ENCODE measurements around the gene BRD1. TPM values are rescaled to one million over a fixed set of nuclear protein-coding genes. Genes with fewer than 3 reads are reported as not detected.

Gene BRD1
- total RNA-seq, 4 donors from 2014 or later = 15.6 to 25.2 (median 18.1) TPM

DNA sequence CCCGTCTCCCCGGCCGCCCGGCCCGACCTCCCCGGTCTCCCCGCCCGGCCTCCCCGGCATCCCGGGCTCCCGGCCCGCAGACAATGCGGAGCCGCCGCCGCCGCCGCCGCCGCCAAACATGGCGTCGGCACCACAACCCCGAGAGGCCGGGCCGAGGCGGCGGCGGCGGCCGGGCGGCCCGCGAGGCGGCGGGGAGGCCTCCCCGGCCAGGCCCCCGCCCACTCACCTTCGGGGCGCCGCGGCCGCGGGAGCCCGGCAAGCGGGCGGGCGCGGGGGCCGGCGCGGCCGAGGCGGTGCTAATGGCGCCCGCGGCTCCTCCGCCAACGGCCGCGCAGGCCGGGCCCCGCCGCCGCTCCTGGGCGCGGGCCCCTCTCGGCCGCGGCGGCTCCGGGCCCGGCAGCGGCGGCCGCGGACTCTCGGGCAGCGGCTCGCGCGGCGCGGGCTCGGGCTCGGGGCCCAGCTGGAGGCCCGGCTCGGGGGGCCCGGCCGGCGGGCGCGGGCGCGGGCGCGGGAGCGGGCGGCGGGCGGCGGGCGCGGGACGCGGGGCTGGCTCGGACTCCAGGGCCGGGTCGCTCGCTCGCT, 311 bp downstream of the BRD1 start:
- peak overlapping the region; percentile 62 to 70 (median 64) for H3K4me3 ChIP-seq
- intact Hi-C loops (cut with DNase I; ENCODE audit: low total_unique reads) (loop anchor here (1.0 to 5.0 kb wide), 2 partner anchors 35 to 89 kb away; no protein-coding TSS in a partner anchor), in situ Hi-C loops (cut with MboI; ENCODE audit: low sequenced_read_pairs in 4 of 4) (no loop called here)
- no peak for DNase-seq
- peaks cover 19 to 30% of the 10 kb centered on the region in 2 donors for H3K4me1 ChIP-seq
- TF ChIP-seq, protein P1, sequence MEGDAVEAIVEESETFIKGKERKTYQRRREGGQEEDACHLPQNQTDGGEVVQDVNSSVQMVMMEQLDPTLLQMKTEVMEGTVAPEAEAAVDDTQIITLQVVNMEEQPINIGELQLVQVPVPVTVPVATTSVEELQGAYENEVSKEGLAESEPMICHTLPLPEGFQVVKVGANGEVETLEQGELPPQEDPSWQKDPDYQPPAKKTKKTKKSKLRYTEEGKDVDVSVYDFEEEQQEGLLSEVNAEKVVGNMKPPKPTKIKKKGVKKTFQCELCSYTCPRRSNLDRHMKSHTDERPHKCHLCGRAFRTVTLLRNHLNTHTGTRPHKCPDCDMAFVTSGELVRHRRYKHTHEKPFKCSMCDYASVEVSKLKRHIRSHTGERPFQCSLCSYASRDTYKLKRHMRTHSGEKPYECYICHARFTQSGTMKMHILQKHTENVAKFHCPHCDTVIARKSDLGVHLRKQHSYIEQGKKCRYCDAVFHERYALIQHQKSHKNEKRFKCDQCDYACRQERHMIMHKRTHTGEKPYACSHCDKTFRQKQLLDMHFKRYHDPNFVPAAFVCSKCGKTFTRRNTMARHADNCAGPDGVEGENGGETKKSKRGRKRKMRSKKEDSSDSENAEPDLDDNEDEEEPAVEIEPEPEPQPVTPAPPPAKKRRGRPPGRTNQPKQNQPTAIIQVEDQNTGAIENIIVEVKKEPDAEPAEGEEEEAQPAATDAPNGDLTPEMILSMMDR (IDR thresholded peaks at IDR 0.05 in 4 of 5, conservative IDR thresholded peaks at IDR 0.05 in 1 of 5) = no peak
- no peak for TF ChIP-seq POLR2A (IDR thresholded peaks at IDR 0.05)
- peak; percentile 38 to 53 for ATAC-seq
- H3K27me3 ChIP-seq = no peaks in the 10 kb centered on the region
- peak overlapping the region; percentile 64 to 90 (median 70) for H3K27ac ChIP-seq
- peaks cover 3 to 18% of the 10 kb centered on the region in 2 donors for H3K36me3 ChIP-seq
- H3K9me3 ChIP-seq = no peaks in the 10 kb centered on the region

DNA sequence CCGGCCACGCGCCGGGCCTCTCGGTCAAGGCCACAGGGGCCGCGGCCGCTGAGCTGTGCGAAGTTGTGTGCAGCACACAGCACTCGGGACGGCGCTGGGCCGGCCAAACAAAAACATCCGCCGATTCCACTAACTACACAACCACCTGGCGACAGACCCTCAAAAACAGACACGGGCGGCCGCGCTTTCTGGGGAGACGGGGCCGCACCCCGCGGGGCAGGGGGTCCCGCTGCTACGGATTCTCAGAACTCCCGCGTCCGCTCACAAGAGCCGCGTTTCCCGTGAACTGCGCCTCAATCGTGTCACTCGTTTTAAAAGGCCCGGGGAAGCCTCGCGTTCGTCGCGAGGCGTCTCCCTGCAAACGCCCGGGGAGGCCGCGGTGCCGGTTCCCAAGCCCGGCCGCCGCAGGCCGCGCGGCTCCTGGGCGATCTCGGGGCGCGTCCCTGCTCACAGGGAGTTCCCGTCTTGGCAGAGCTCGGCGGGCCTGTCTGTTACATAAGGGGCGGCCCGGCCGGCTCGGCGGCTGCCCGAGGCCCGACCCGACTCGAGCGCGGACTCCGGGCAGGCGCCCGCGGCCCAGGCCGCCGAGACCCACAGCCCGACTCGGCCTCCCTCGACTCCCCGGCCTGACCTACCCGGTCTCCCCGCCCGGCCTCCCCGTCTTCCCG, 936 bp downstream of the BRD1 start:
- DNase-seq (peak in 1 of 2 donors; percentile 46), ATAC-seq (peak; percentile 46 to 63)
- TF ChIP-seq, protein P1 (IDR thresholded peaks at IDR 0.05 in 4 of 5, conservative IDR thresholded peaks at IDR 0.05 in 1 of 5) = no peak
- no peak for TF ChIP-seq POLR2A (IDR thresholded peaks at IDR 0.05)
- Histone ChIP-seq H3K9me3 (no peaks in the 10 kb centered on the region), H3K4me3 (peak overlapping the region; percentile 62 to 70 (median 64)), H3K27ac (peak overlapping the region; percentile 64 to 90 (median 70)), H3K27me3 (no peaks in the 10 kb centered on the region), H3K4me1 (peaks cover 24 to 36% of the 10 kb centered on the region in 2 donors), H3K36me3 (peaks cover 3 to 24% of the 10 kb centered on the region in 2 donors)
- in situ Hi-C loops (cut with MboI; ENCODE audit: low sequenced_read_pairs in 4 of 4) = no loop called here
- intact Hi-C loops (cut with DNase I; ENCODE audit: low total_unique reads) = loop anchor here (1.0 to 5.0 kb wide), 2 partner anchors 34 to 90 kb away; no protein-coding TSS in a partner anchor

DNA sequence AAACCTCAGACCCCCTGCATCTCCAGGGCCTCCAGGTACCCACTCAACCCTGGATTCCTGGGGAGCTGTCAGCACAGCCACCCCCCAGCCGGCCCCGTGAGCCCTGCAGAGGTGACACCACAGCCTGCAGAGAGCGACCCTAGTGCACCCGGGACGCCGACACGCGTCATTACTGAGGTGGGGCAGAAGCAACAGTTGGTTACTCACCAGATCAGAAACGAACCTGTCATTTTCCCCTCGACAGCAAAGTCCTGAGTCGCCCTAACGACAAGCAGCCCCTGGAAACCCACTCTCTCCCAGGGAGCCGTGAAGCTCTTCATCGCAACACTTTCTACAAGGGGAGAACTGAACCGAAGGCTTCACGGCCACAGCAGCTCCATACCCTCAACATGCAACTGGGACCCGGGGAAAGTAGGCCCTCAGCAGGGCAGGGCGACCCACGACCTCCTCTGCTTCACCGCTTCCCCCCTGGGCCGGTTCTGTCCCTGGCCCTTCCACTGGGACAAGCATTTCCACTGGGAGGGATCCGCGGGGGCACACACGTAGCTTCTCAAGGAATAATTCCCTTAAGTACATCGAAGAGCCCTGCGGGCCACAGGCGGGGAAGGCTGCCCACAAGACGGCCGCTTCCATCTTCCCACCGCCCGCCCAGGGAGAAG, 1.6 kb downstream of the BRD1 start:
- in situ Hi-C loops (cut with MboI; ENCODE audit: low sequenced_read_pairs in 4 of 4) = no loop called here
- TF ChIP-seq, protein P1 (IDR thresholded peaks at IDR 0.05 in 4 of 5, conservative IDR thresholded peaks at IDR 0.05 in 1 of 5) = no peak
- TF ChIP-seq POLR2A (IDR thresholded peaks at IDR 0.05) = no peak

DNA sequence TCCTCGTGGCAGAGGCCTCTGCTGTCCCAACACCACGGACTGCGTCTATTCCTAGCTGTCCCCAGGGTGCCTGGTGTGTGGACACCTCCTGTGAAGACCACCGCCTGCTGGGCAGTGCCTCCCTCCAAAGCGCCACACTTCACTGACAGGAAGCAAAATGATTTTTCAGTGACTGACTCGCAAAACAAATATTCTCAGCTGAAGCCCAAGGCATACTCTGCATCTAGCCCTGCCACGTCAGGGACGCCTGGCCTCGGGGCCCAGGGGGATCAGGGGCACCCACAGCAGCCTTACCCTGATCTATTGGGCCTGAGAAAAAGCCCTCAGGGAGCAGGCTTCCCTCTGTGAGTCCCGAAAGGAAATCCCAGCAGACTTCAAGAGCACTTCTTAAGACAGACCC, 2.2 kb downstream of the BRD1 start:
- peaks cover 29 to 49% of the 10 kb centered on the region in 2 donors for H3K4me1 ChIP-seq
- no peak for ATAC-seq

More for the DNA sequence above, 1.6 kb downstream of the BRD1 start:
- Histone ChIP-seq H3K36me3 (peaks cover 3 to 31% of the 10 kb centered on the region in 2 donors), H3K9me3 (no peaks in the 10 kb centered on the region), H3K4me3 (peak overlapping the region; percentile 62 to 70 (median 64)), H3K4me1 (peaks cover 29 to 43% of the 10 kb centered on the region in 2 donors), H3K27me3 (no peaks in the 10 kb centered on the region), H3K27ac (peak overlapping the region; percentile 64 to 90 (median 70))
- intact Hi-C loops (cut with DNase I; ENCODE audit: low total_unique reads) = loop anchor here (5.0 kb wide), 1 partner anchor 34 kb away; no protein-coding TSS in a partner anchor
- DNase-seq = no peak
- ATAC-seq = peak in 1 of 2 donors; percentile 8

More for the DNA sequence above, 2.2 kb downstream of the BRD1 start:
- DNase-seq = no peak
- no peaks in the 10 kb centered on the region for H3K9me3 ChIP-seq
- peaks cover 3 to 31% of the 10 kb centered on the region in 2 donors for H3K36me3 ChIP-seq
- in situ Hi-C loops (cut with MboI; ENCODE audit: low sequenced_read_pairs in 4 of 4) (no loop called here), intact Hi-C loops (cut with DNase I; ENCODE audit: low total_unique reads) (loop anchor here (5.0 kb wide), 1 partner anchor 33 kb away; no protein-coding TSS in a partner anchor)
- H3K27me3 ChIP-seq = no peaks in the 10 kb centered on the region
- TF ChIP-seq POLR2A (IDR thresholded peaks at IDR 0.05) = no peak
- TF ChIP-seq, protein P1 (IDR thresholded peaks at IDR 0.05 in 4 of 5, conservative IDR thresholded peaks at IDR 0.05 in 1 of 5) = no peak
- H3K4me3 ChIP-seq = peak overlapping the region; percentile 62 to 70 (median 64)
- no peak overlapping the region for H3K27ac ChIP-seq

Measured in gastrocnemius medialis (tissue), 4 donors.